NCI-H2107 treated with DMSO at 0.1 percent for 48 hours (cell line): ENCODE results near the gene MNX1.

Experiments
- DNase-seq: peaks from one replicate; lab custom pipeline; 2025; ENCODE audit not compliant: unreplicated experiment; lab: John Stamatoyannopoulos, UW

MNX1 gene

GRCh38 chr7:157003756-157004520, 6.5 kb downstream of the MNX1 start:
- no peak for DNase-seq

GRCh38 chr7:157003445-157003755, 7.1 kb downstream of the MNX1 start:
- DNase-seq = no peak

- no peak for DNase-seq
Observed at GRCh38 chr7:157002819-157003421, 7.5 kb downstream of the MNX1 start.

- DNase-seq = no peak
Observed at GRCh38 chr7:157001920-157002818, 8.3 kb downstream of the MNX1 start.

GRCh38 chr7:157000741-157001653, 9.5 kb downstream of the MNX1 start:
- no peak for DNase-seq

- DNase-seq = no peak
Observed at GRCh38 chr7:156999958-157000726, 10.3 kb downstream of the MNX1 start.

- no peak for DNase-seq
Observed at GRCh38 chr7:156998988-156999957, 11.2 kb downstream of the MNX1 start.

GRCh38 chr7:156994417-156994816, 16.0 kb downstream of the MNX1 start:
- no peak for DNase-seq

GRCh38 chr7:156993925-156994235, 16.6 kb downstream of the MNX1 start:
- DNase-seq = no peak

- peak; percentile 48 for DNase-seq
Observed at GRCh38 chr7:156993021-156993924, 17.2 kb downstream of the MNX1 start.

- no peak for DNase-seq
Observed at GRCh38 chr7:156989766-156990535, 20.5 kb downstream of the MNX1 start.

- DNase-seq = no peak
Observed at GRCh38 chr7:156988343-156989185, 21.9 kb downstream of the MNX1 start.

GRCh38 chr7:156986378-156986777, 24.1 kb downstream of the MNX1 start:
- no peak for DNase-seq

- no peak for DNase-seq
Observed at GRCh38 chr7:156985101-156985992, 25.1 kb downstream of the MNX1 start.

- no peak for DNase-seq
Observed at GRCh38 chr7:156984174-156984891, 26.1 kb downstream of the MNX1 start.
